ENCODE results near the gene TTC24.

The TTC24 gene

DNA sequence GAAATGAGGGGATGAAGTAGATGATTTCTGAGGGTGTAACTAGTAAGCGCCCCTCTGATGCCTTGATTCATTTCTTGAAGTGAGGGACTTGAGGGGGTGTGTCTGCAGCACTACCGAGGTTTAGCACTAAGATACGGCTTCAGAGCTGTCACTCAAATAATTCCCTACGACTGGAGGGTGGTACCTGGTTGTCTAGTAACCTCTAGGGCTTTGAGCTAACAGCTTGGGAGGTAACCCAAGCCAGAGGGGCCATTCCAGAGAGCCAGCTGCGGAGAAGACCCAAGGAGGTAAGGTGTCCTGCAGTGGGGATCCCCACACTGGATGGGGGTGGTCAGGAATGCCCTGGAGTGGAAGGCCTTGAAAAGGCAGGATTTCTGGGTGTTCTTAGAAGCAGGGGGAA is at the start of gene TTC24:
TTC24 (plus strand) TSS at position 252 of the 400 bp plus-strand sequence. CDS start 1,642 bp downstream, outside the sequence.
- no peaks in the 10 kb centered on the region for H3K27me3 ChIP-seq (ENCODE audit: control insufficient read depth, insufficient read depth, low read length)
- H3K9ac ChIP-seq (ENCODE audit: low read depth, low read length) = no peak within 1 kb of the TSS
- peaks cover 6% of the 10 kb centered on the region for H3K4me1 ChIP-seq (ENCODE audit: control insufficient read depth, insufficient read depth, low read length)
- no peaks in the 10 kb centered on the region for H3K9me3 ChIP-seq (ENCODE audit: control insufficient read depth, insufficient read depth, low read length)
- no peaks in the 10 kb centered on the region for H3K36me3 ChIP-seq (ENCODE audit: control insufficient read depth, insufficient read depth, low read length)
- H3K4me3 ChIP-seq (ENCODE audit: low read depth, low read length) = no peak within 1 kb of the TSS

DNA sequence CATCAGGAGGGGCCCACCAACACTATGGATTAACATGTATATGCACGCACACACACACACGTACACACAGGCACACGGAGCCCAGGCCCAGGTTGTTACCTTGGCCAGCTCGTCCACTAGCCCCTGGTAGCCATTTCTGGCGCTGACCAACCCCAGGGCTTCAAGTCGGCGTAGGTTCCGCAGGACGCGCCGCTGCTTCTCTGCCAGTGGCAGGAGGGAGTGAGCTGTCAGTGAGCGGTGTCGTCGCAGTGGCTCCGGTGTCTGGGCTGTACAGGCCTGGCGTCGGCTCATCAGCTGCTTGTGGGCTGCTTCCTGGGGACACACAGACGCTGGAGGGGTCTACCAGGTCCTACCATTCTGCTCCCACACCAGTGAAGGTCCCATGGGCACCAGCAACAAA is 49.5 kb upstream of the TTC24 start:
- Histone ChIP-seq H3K4me3 (ENCODE audit: low read depth, low read length) (no peak overlapping the region), H3K4me1 (ENCODE audit: control insufficient read depth, insufficient read depth, low read length) (peaks cover 4% of the 10 kb centered on the region), H3K9ac (ENCODE audit: low read depth, low read length) (no peak overlapping the region), H3K27me3 (ENCODE audit: control insufficient read depth, insufficient read depth, low read length) (no peaks in the 10 kb centered on the region), H3K9me3 (ENCODE audit: control insufficient read depth, insufficient read depth, low read length) (no peaks in the 10 kb centered on the region), H3K36me3 (ENCODE audit: control insufficient read depth, insufficient read depth, low read length) (peaks cover 64% of the 10 kb centered on the region)

DNA sequence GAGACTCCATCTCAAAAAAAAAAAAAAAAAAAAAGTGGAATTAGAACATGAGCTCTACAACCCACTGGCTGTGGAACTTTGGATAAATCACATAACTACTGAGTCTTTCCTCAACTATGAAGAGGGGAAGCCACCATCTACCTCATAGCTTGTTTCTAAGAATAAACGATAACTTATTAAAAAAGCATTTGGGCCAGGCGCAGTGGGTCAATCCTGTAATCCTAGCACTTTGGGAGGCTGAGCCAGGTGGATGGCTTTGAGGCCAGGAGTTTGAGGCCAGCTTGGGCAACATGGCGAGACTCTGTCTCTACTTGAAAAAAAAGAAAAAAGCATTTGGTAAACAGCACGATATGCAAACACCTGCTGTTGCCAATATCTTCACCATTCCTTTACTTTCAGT is 47.1 kb upstream of the TTC24 start:
- H3K27me3 ChIP-seq (ENCODE audit: control insufficient read depth, insufficient read depth, low read length) = no peaks in the 10 kb centered on the region
- H3K4me3 ChIP-seq (ENCODE audit: low read depth, low read length) = no peak overlapping the region
- no peak overlapping the region for H3K9ac ChIP-seq (ENCODE audit: low read depth, low read length)
- H3K36me3 ChIP-seq (ENCODE audit: control insufficient read depth, insufficient read depth, low read length) = peaks cover 66% of the 10 kb centered on the region
- no peaks in the 10 kb centered on the region for H3K4me1 ChIP-seq (ENCODE audit: control insufficient read depth, insufficient read depth, low read length)
- H3K9me3 ChIP-seq (ENCODE audit: control insufficient read depth, insufficient read depth, low read length) = no peaks in the 10 kb centered on the region

DNA sequence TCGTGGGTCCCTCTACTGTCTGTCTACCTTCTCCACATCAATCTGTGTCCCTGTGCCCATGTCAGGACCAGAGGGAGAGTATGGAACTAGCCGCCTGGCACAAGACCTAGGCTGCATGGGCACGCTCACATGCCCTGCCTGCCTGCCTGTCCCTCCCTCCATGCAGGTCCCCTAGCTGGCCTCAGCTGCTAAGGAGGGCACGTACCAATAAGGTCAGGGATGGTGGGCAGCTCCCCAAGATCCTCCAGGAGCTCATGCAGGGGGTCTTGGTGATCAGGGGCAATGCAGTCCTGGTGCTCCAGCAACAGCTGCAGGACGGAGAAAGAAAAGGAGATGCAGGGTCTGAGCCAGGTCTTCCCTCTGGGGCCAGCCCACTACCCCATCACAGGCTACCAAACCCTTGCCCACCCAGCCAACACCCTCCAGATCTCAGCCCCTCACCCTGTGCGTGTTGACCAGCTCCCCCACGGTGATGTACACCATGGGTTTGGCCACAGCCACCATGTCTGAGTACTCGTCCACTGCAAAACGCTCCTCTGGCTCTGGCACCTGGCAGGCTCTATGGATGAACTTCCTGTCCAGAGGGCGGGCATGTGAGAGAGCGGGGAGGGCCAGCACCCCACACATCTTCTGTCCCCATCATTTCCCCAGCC is 45.8 kb upstream of the TTC24 start:
- no peak overlapping the region for H3K9ac ChIP-seq (ENCODE audit: low read depth, low read length)
- no peak overlapping the region for H3K4me3 ChIP-seq (ENCODE audit: low read depth, low read length)
- H3K36me3 ChIP-seq (ENCODE audit: control insufficient read depth, insufficient read depth, low read length) = peaks cover 55% of the 10 kb centered on the region
- no peaks in the 10 kb centered on the region for H3K27me3 ChIP-seq (ENCODE audit: control insufficient read depth, insufficient read depth, low read length)
- no peaks in the 10 kb centered on the region for H3K4me1 ChIP-seq (ENCODE audit: control insufficient read depth, insufficient read depth, low read length)
- no peaks in the 10 kb centered on the region for H3K9me3 ChIP-seq (ENCODE audit: control insufficient read depth, insufficient read depth, low read length)

DNA sequence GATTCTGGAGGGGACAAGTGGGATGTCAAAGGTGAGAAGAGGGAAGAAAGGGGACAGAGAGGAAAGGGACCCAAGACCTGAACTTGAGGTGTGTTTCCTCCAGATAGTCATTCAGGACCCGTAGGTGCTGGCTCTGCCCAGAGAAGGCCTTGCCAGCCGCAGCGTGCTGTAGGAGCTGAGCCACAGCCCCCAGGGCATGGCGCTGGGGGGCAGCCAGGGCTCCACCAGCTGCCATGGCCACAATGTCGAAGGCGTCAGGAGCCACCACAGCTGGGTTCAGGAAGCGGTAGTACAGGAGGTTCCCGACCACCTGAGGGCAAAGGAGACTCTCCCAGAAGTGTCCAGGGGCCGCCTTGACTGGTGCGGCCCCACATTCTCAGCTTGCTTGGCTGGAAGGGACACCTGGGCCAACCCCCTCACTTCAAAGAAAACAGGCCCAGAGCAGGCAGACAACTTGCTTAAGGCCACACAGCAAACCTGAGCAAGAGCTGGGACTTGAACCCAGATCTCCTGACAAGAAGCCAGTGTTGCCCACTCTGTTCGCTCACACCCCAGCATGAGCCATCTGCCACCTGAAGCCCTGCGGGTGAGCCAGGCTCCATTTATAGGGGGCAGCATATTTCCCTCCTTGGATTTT is 45.0 kb upstream of the TTC24 start:
- H3K9me3 ChIP-seq (ENCODE audit: control insufficient read depth, insufficient read depth, low read length) = no peaks in the 10 kb centered on the region
- no peaks in the 10 kb centered on the region for H3K27me3 ChIP-seq (ENCODE audit: control insufficient read depth, insufficient read depth, low read length)
- no peak overlapping the region for H3K4me3 ChIP-seq (ENCODE audit: low read depth, low read length)
- no peak overlapping the region for H3K9ac ChIP-seq (ENCODE audit: low read depth, low read length)
- peaks cover 56% of the 10 kb centered on the region for H3K36me3 ChIP-seq (ENCODE audit: control insufficient read depth, insufficient read depth, low read length)
- H3K4me1 ChIP-seq (ENCODE audit: control insufficient read depth, insufficient read depth, low read length) = no peaks in the 10 kb centered on the region

DNA sequence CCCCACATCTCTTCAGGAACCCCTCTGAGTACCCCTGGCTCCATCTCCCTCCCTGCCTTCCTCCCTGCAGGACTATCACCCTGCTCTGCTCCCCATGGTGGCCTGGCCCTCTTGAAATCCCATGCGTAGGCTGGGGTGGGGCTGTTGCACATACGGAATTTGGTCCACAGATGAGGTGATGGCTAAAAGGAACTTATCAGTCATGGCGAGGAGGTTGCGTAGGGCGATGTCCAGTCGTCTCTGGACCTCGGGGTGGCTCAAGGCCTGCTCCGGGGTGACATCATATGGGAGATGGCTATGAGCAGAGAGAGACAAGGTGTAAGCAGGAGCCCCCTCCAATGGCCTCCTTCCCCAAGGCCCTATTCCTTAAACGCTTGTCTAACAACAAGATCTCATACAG is 42.5 kb upstream of the TTC24 start:
- H3K9me3 ChIP-seq (ENCODE audit: control insufficient read depth, insufficient read depth, low read length) = no peaks in the 10 kb centered on the region
- no peaks in the 10 kb centered on the region for H3K4me1 ChIP-seq (ENCODE audit: control insufficient read depth, insufficient read depth, low read length)
- H3K4me3 ChIP-seq (ENCODE audit: low read depth, low read length) = no peak overlapping the region
- no peaks in the 10 kb centered on the region for H3K27me3 ChIP-seq (ENCODE audit: control insufficient read depth, insufficient read depth, low read length)
- H3K9ac ChIP-seq (ENCODE audit: low read depth, low read length) = no peak overlapping the region
- peaks cover 46% of the 10 kb centered on the region for H3K36me3 ChIP-seq (ENCODE audit: control insufficient read depth, insufficient read depth, low read length)

DNA sequence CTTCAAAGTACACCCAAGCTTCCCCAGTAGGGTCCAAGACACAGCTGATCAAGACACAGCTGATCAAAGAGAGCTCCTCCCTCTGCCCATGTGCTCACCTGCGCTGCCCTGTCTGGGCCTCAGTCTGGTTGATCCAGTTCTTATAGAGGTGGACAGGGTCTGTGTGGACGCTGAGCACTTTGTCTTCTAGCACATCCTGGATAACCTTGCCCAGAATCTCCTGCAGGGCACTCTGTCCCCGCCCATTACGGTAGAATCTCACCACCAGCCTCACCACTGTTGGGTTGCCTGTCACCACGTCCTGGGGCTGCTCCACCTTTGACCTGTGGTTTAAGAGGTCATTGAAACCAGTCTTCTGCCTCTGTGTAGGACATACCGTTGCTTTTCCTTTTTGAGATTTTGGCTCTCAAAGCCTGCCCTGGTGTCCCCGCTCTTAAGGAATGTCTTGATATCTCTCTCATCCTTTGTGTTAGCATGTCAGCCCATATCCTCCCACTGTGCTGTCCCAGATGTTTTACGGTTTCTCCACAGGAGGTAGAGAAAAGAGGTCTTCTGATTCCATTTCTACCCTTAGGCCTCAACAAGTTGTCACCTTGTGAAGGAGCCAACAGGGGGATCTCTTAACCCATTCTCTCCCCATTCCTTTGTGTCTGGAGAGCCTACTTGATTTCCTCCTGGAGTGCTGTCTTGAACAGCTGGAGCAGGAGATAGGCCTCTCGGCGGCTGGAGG is 40.6 kb upstream of the TTC24 start:
- H3K4me3 ChIP-seq (ENCODE audit: low read depth, low read length) = no peak overlapping the region
- H3K9me3 ChIP-seq (ENCODE audit: control insufficient read depth, insufficient read depth, low read length) = no peaks in the 10 kb centered on the region
- H3K4me1 ChIP-seq (ENCODE audit: control insufficient read depth, insufficient read depth, low read length) = no peaks in the 10 kb centered on the region
- H3K36me3 ChIP-seq (ENCODE audit: control insufficient read depth, insufficient read depth, low read length) = peaks cover 36% of the 10 kb centered on the region
- no peaks in the 10 kb centered on the region for H3K27me3 ChIP-seq (ENCODE audit: control insufficient read depth, insufficient read depth, low read length)
- no peak overlapping the region for H3K9ac ChIP-seq (ENCODE audit: low read depth, low read length)

DNA sequence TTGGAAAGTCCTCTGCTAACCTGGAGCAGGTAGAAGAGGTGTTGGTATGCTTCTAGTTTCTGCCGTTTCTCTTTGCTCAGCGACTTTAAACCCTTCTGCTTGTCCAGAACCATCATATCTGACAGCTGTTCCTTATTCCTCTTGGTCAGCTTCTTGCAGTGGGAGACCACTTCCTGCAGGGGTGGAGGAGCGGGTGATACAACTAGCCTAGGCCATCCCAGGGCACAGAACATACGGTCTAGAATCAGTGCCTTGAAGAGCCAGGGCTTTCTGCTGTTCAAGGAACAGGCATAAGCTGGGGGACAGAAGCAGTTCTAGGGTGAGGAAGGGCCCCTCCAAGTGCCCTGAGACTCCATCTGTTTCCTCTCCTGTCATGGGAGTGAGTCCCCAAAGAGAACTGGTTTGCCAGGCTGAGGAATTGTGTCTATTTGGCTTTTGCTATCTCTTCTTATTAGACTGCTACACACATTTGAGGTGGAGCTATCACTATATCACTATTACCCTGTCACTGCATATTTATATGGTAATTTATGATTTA is 39.6 kb upstream of the TTC24 start:
- H3K4me1 ChIP-seq (ENCODE audit: control insufficient read depth, insufficient read depth, low read length) = no peaks in the 10 kb centered on the region
- H3K27me3 ChIP-seq (ENCODE audit: control insufficient read depth, insufficient read depth, low read length) = no peaks in the 10 kb centered on the region
- H3K9ac ChIP-seq (ENCODE audit: low read depth, low read length) = no peak overlapping the region
- no peak overlapping the region for H3K4me3 ChIP-seq (ENCODE audit: low read depth, low read length)
- H3K36me3 ChIP-seq (ENCODE audit: control insufficient read depth, insufficient read depth, low read length) = peaks cover 27% of the 10 kb centered on the region
- H3K9me3 ChIP-seq (ENCODE audit: control insufficient read depth, insufficient read depth, low read length) = no peaks in the 10 kb centered on the region

DNA sequence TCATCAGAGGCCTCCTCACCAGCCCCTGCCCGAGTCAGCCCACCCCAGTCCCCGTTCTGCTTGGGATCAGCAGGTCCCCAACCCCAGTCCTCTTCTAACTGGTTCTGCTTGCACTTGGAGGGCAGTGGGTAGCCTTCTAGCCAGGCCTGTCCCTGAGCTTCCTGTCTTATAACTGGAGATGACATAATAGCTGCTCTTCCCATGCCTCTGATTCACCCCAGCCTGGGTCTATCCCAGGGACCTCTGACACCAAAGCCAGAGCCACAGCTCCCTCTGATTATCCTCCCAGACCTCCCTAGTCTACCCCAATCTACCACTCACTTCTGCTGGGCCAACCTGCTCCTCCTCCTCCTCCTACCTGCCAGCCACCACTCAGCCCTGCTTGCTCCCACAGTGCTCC is 38.6 kb upstream of the TTC24 start:
- Histone ChIP-seq H3K4me3 (ENCODE audit: low read depth, low read length) (no peak overlapping the region), H3K9me3 (ENCODE audit: control insufficient read depth, insufficient read depth, low read length) (no peaks in the 10 kb centered on the region), H3K27me3 (ENCODE audit: control insufficient read depth, insufficient read depth, low read length) (no peaks in the 10 kb centered on the region), H3K36me3 (ENCODE audit: control insufficient read depth, insufficient read depth, low read length) (peaks cover 26% of the 10 kb centered on the region), H3K9ac (ENCODE audit: low read depth, low read length) (no peak overlapping the region), H3K4me1 (ENCODE audit: control insufficient read depth, insufficient read depth, low read length) (no peaks in the 10 kb centered on the region)

DNA sequence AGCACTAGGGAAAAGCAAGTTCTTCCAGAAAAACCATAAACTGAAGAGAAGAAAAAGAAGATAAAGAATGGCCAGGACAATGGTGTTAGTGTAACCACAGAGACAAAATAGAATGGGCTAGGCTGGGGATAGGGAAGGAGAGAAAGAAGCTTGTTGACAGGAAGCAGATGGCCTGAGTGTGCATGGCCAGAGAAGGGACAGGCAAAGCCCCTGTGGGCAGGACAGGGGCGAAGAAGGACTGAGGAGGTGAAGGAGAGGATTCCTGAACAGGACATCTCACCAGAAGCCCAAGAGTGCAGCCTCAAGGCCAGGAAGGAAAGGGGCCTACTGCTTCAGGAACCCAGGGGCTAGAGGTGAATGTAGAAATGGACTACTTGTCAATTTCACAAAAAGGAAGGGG is 36.5 kb upstream of the TTC24 start:
- Histone ChIP-seq H3K9ac (ENCODE audit: low read depth, low read length) (no peak overlapping the region), H3K27me3 (ENCODE audit: control insufficient read depth, insufficient read depth, low read length) (no peaks in the 10 kb centered on the region), H3K4me1 (ENCODE audit: control insufficient read depth, insufficient read depth, low read length) (no peaks in the 10 kb centered on the region), H3K36me3 (ENCODE audit: control insufficient read depth, insufficient read depth, low read length) (peaks cover 31% of the 10 kb centered on the region), H3K9me3 (ENCODE audit: control insufficient read depth, insufficient read depth, low read length) (no peaks in the 10 kb centered on the region), H3K4me3 (ENCODE audit: low read depth, low read length) (no peak overlapping the region)

DNA sequence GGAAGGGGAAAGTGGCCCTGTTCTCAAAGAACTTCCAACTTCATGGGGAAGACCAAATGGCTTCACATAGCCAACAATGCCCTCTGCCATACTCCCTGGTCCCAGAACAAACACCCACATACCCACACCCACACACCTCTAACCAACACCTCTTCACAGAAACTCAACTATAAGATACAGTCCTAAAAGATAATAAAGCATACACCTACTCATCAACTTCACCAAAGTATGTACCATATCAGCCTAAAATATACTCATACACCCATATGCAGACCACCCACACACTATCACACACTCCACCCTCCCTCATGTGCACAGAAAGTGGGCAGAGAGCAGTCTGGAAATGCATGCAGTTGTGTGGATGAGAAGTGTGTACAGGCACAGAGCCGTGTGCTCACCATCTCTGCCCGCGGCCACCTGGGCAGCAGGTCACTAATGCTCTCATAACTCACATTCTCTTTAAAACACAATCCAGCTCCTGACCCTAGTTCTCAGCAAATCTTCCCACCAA is 34.9 kb upstream of the TTC24 start:
- Histone ChIP-seq H3K4me3 (ENCODE audit: low read depth, low read length) (no peak overlapping the region), H3K27me3 (ENCODE audit: control insufficient read depth, insufficient read depth, low read length) (no peaks in the 10 kb centered on the region), H3K4me1 (ENCODE audit: control insufficient read depth, insufficient read depth, low read length) (no peaks in the 10 kb centered on the region), H3K9me3 (ENCODE audit: control insufficient read depth, insufficient read depth, low read length) (no peaks in the 10 kb centered on the region), H3K9ac (ENCODE audit: low read depth, low read length) (peak overlapping the region; percentile 24), H3K36me3 (ENCODE audit: control insufficient read depth, insufficient read depth, low read length) (peaks cover 26% of the 10 kb centered on the region)
